NCI-H187 treated with DMSO at 0.1 percent for 48 hours (cell line): ENCODE measurements around the gene WDR89.
"Not testable (repeated sequence)": the region's sequence is repeated elsewhere in the genome, so short reads cannot be mapped to it uniquely, and the experiment has no call there.

ENCODE experiments used
- DNase-seq: peaks from one replicate; lab custom pipeline; 2025; lab: John Stamatoyannopoulos, UW

Gene WDR89

GRCh38 chr14:63652406-63652805 lies 10.7 kb upstream of the WDR89 start:
- no peak for DNase-seq

GRCh38 chr14:63650256-63650952 lies 8.7 kb upstream of the WDR89 start:
- no peak for DNase-seq

GRCh38 chr14:63647696-63648410 lies 6.2 kb upstream of the WDR89 start:
- DNase-seq = no peak

DNA sequence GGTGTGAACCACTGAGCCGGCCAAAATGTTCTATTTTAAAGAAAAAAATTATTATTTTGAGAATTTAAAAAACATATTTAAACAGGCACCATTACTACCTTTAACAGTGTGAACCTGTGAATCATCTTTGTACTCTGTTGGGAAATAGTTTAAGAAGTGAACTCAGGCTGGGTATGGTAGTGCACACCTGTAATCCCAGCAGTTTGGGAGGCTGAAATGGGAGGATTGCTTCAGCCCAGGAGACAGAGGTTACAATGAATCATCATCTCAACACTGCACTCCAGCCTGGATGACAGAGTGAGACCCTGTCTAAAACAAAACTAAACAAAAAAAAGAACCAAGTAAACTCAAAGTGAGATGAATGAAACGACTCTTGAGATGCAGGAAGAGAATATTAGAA lies 3.1 kb upstream of the WDR89 start:
- no peak for DNase-seq

DNA sequence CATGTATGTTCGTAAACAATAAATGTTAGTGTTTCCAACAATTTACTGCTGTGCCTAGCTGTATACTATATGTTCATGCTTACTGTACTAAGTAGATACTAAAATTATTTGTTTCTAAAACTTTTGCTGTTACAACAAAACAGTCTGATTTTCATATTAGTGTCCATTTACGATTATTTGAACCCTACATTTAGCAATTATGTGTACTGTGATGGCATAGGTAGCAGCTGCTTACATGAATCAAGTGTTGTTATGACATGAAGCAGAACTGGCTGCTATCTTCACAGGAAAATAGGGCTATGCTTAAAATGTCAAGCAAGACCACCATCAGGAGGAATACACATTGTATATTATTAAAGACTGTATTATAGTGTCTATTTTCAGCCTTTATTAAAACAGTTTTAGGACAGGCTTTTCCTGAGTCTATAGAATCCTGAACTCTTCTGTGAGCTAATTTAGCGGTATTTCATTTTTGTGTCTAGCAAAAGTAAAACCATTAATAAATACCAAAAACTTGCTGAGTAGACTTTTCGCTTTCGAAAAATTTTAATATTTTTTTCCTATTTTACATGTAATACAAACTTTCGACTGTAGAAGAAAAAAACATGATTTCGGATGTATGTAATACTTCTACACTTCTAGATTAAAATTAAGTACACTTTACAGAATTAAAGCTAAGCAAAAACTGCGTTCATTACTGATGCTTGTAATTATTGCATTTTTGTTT lies 1.1 kb upstream of the WDR89 start:
- DNase-seq = no peak

- DNase-seq = peak; percentile 93
Observed at GRCh38 chr14:63642229-63642611, 549 bp upstream of the WDR89 start.

- no peak for DNase-seq
Observed at GRCh38 chr14:63638493-63638892, 3.2 kb downstream of the WDR89 start.

- DNase-seq = not testable (repeated sequence)
Observed at GRCh38 chr14:63636094-63636635, 5.5 kb downstream of the WDR89 start.

DNA sequence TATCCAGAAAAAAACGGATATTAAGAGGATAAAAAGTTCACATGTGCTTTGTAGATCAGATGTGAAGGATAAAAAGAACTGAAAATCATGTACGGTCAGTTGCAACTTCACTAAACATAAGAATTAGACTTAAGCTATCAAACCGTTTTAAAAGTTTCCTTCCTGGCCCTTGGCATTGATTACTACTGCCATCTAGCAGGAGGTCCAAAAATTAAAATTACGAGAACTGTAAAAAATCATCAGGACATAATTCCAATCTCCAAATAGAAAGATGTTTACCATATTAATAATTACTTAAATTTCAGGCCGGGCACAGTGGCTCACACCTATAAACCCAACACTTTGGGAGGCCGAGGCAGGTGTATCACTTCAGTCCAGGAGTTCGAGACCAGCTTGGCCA lies 7.9 kb downstream of the WDR89 start:
- no peak for DNase-seq

- DNase-seq = no peak
Observed at GRCh38 chr14:63632932-63633514, 8.6 kb downstream of the WDR89 start.

DNA sequence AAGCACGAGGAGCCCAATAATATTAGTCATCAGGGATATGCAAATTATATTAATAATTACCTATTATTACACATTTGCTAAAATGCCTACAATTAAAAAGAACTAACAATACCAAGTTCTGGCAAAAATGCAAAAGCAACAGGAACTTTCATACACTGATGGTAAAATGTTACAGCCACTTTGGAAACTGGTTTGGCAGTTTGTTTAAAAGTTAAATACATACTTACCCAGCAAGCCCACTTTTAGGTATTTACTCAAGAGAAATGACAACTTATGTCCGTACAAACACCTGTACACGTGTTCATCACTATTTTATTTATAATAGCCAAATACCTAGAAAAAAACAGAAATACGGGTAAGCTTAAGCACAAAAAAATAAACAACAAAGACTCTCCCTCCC lies 17.0 kb downstream of the WDR89 start:
- no peak for DNase-seq

- no peak for DNase-seq
Observed at GRCh38 chr14:63624203-63624602, 17.5 kb downstream of the WDR89 start.

DNA sequence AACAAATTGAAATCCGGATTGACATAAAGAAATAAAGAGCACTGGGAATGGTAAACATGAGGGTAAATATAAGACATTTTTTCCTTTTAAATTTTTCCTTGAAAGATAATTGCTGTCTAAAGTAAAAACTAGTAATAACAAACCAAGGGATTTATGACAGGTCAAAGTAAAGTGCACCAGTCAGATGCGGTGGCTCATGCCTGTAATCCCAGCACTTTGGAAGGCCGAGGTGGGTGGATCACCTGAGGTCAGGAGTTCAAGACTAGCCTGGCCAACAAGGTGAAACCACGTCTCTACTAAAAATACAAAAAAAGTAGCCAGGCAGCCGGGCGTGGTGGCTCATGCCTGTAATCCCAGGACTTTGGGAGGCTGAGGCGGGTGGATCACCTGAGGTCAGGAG lies 19.7 kb downstream of the WDR89 start:
- DNase-seq = not testable (repeated sequence)

DNA sequence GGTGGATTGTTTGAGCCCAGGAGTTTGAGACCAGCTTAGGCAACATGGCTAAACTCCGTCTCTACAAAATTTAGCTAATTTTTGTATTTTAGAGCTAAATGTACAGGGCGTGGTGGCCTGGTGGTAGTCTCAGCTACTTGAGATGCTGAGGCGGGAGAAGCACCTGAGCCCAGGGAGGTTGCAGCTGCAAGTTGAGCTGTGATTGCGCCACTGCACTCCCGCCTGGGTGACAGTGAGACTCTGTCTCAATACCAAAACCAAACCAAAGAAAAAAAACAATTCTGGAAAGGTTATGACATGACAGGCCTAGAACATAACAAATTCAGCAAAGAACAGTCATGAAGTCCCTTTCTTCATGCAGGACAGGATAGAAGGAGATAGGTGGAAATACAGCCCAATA lies 25.7 kb downstream of the WDR89 start:
- no peak for DNase-seq

- no peak for DNase-seq
Observed at GRCh38 chr14:63614679-63615363, 26.9 kb downstream of the WDR89 start.

- DNase-seq = no peak
Observed at GRCh38 chr14:63611078-63611477, 30.6 kb downstream of the WDR89 start.

DNA sequence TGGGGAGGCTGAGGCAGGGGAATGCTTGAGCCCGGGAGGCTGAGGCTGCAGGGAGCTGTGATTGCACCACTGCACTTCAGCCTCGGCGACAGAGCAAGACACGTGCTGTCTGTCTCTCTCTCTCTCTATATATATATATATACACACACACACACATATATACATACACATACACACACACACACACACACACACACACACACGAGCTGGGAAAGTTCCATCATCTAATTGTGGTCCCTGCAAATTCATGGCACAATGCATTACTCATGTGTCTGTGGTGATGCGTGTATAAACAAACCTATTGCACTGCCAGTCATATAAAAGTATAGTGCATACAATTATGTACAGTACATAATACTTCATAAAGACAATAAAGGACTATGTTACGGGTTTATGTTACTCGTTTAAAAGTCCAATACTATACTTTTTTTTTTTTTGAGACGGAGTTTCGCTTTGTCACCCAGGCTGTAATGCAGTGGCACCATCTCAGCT lies 36.6 kb downstream of the WDR89 start:
- DNase-seq = no peak

- no peak for DNase-seq
Observed at GRCh38 chr14:63604626-63605025, 37.0 kb downstream of the WDR89 start.

- no peak for DNase-seq
Observed at GRCh38 chr14:63603749-63604277, 37.9 kb downstream of the WDR89 start.

GRCh38 chr14:63598807-63599206 lies 42.9 kb downstream of the WDR89 start:
- DNase-seq = no peak

DNA sequence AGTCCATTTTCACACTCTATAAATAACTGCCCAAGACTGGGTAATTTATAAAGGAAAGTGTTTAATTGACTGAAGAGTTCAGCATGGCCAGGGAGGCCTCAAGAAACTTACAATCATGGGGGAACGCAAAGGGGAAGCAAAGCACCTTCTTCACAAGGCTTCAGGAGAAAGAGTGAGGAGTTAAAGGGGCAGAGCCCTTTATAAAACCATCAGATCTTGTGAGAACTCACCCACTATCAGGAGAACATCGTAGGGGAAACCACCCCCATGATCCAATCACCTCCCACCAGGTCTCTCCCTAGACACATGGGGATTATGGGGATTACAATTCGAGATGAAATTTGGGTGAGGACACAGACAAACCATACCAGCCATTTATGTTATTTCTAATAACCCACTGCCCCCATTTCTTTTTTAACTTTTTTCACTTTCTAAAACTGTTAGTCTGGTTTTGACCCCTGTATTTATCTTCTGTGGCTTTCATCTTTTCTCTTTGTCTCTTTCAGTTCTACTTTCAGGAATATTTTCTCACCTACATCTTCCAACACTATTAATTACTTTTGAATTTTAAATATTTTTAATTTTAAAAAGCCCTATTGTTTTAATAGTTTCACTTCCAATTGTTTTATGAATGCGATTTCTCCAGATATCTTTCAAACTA lies 44.5 kb downstream of the WDR89 start:
- DNase-seq = no peak
